Measurements from ENCODE around the gene NAIP. TPM values are rescaled to one million over a fixed set of nuclear protein-coding genes. Genes with fewer than 3 reads are reported as not detected.

The NAIP gene, protein sequence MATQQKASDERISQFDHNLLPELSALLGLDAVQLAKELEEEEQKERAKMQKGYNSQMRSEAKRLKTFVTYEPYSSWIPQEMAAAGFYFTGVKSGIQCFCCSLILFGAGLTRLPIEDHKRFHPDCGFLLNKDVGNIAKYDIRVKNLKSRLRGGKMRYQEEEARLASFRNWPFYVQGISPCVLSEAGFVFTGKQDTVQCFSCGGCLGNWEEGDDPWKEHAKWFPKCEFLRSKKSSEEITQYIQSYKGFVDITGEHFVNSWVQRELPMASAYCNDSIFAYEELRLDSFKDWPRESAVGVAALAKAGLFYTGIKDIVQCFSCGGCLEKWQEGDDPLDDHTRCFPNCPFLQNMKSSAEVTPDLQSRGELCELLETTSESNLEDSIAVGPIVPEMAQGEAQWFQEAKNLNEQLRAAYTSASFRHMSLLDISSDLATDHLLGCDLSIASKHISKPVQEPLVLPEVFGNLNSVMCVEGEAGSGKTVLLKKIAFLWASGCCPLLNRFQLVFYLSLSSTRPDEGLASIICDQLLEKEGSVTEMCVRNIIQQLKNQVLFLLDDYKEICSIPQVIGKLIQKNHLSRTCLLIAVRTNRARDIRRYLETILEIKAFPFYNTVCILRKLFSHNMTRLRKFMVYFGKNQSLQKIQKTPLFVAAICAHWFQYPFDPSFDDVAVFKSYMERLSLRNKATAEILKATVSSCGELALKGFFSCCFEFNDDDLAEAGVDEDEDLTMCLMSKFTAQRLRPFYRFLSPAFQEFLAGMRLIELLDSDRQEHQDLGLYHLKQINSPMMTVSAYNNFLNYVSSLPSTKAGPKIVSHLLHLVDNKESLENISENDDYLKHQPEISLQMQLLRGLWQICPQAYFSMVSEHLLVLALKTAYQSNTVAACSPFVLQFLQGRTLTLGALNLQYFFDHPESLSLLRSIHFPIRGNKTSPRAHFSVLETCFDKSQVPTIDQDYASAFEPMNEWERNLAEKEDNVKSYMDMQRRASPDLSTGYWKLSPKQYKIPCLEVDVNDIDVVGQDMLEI (N-terminal part only)
- 1 to 10 TPM; 1.7 to 2.4 TPM for total RNA-seq

DNA sequence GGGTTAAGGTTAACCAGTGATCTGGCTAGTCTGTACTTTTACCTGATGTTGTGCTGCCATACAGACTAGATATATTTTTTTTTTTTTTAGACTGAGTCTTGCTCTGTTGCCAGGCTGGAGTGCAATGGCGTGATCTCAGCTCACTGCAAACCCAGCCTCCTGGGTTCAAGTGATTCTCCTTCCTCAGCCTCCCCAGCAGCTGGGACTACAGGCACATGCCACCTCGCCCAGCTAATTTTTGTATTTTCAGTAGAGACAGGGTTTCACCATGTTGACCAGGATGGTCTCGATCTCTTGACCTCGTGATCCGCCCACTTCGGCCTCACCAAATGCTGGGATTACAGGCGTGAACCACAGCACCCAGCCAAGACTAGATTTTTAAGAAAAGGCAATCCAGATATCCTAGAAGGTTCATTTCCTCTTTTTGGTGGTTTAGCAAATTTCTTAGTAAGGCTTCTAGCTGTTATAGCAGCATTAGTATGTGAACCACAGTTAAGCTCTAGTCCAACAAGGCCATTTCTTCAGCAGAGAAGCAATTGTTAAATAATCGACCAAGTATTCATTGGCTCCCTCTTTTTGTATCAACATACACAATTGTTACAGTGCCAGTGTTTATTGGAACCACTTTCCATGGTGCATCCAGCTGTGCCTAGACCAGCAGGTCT lies at the start of gene NAIP:
Gene NAIP, minus strand, starts transcription at position 51 of the 665 bp plus-strand sequence. CDS start 12,424 bp downstream, outside the sequence.

DNA sequence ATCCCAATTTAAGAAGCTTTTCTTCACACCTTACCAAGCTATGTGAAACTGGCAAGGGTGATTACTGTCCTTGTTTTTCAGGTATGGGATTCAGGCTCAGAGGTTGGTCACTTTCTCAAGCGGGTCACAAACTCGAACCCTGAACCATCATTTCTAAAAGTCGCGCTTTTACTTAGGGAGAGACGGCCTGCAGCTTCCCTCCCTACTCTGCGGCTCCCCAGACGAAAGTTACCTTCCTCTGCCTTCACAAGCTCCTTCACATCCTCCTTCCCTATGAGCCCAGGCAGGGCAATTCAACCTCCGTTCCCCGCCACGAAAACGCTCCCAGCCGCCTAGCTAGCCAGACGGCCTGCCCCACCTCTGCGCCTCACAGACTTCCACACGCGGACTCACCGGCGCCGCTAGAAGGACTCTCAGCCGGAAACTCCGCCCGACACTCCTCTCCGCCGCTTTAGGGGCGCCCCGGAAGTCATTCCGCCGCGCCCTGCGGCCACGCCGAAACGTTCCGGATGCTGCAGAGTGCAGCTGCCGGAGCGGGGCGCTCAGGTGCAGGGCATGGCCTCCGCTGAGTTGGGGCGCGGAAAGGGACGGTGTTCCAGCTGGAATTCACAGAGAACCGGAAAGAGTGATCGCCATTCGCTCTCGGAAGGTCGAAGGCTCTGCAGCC lies 42.3 kb upstream of the NAIP start, which contains the start of gene GTF2H2:
Gene GTF2H2, minus strand, starts transcription at position 415 of the 667 bp plus-strand sequence. CDS start 4,913 bp downstream, outside the sequence.

Other genes starting within 250 kb of the NAIP start
- 10 to 100 TPM in 1 of 2 donors, 1 to 10 TPM in 1; 10.0 to 12.0 TPM for gene SERF1A, start 124.7 kb downstream of the NAIP start, total RNA-seq
- gene SMN1, start 100.3 kb downstream of the NAIP start, total RNA-seq, result 10 to 100 TPM; 22.4 to 37.6 TPM
- gene GTF2H2, start 42.3 kb upstream of the NAIP start, total RNA-seq, result 10 to 100 TPM; 34.6 to 35.4 TPM

Measured in melanocyte of skin (primary cell).